Measurements from ENCODE around the gene EEF1AKMT3.

Gene EEF1AKMT3

DNA sequence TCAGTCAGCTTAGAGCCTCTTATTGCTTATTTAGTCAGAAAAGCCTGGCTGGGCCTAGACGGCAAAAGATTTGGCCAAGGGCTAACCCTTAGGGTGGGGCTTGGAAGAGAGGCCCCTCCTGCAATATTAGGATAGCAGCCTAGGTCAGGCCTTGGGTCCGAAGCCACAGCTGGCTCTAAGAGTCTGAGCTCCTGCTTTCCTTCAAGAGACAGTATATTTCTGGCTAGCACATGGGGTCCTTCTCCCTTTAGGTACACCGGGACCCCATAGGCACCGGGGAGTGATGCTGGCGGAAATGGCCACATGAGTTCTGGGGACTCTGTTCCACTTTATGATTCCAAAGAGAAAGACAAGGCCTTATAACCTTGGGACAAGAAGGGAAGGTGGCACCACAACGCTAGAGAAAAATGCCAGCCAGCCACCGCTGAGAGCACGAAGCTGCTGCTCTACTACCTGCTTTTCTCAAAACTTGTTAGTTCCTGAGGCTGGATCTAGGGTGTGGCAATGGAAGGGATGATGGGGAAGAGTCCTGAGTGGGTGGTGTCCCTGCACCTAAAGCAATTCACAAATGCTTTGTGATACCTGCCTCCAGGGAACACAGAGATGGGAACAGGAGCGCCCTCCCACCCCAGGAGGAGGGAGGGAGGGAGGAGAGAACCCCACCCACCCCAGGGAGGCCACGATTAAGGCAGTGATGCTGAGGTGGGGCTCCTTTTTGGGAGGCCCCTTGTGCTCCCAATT is 49.2 kb downstream of the EEF1AKMT3 start:
- no peak for DNase-seq

DNA sequence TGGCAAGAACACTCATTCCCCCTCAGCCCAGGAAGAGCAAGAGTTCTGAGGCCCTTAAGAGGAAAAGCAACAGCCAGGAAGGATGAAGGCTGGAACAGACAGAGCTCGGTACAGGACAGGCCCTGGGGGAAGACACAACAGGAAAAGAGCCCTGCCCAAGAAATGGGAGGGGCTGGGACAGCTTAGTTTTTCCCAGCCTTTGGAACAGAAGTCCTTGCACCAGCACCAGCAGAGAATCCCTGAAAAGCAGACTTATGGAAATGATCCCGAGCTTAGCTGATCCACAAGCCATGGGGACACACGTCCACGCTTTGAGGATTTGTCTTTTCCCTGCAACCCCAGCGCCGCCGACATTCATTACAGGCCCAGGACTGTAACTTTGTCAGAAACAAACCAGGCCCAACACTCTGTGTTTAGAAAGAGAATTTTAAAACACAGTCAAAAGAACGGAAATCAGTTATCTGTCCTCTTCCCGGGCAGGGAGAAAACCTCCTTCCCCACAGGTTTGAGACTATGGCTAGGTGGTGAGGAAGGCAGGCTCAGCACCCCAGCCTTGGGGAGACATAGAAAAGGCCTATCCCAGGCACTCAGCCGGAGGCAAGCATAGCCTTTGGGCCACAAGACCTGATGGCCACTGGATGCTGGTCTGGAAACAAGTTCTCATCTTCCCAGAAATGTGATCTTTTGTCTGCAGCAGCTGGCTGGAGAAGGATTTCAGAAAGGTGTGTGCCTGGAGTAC is 50.1 kb downstream of the EEF1AKMT3 start:
- no peak for DNase-seq

DNA sequence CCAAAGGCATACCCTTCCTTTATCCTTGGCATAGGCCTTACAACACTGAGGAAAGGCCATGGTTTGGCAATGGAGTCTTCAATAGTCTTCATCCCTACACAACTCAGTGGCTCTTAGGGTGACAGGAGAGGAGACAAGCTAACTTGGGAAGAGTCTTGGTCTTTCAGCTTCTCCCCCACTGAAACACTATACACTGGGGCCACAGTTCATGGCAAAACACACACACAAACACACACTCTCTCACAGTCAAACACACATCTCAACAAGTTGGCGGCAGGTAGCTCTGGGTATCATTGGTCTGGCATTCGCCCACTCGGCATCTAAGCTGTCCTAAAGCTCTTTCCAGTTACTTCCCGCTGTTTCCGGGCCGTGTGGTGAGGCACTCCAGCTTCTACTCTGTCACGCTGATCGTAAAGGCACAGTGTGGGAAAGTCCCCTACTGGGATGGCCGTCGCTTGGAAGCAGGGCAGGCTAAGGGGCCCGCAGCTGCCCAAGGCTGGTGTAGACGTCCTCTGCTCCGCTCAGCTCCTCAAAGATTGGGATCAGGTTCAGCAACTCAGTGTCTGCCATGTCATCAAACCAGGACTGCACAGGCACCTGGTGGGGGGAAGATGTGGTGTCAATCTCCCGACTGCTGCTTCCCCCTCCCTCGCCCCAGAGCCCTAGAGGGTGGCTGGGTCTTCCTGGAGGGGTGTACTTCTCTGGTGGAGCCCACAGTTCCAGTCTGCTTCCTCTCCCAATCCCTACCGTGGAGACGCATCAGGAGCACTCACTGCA is 50.9 kb downstream of the EEF1AKMT3 start:
- no peak for DNase-seq

DNA sequence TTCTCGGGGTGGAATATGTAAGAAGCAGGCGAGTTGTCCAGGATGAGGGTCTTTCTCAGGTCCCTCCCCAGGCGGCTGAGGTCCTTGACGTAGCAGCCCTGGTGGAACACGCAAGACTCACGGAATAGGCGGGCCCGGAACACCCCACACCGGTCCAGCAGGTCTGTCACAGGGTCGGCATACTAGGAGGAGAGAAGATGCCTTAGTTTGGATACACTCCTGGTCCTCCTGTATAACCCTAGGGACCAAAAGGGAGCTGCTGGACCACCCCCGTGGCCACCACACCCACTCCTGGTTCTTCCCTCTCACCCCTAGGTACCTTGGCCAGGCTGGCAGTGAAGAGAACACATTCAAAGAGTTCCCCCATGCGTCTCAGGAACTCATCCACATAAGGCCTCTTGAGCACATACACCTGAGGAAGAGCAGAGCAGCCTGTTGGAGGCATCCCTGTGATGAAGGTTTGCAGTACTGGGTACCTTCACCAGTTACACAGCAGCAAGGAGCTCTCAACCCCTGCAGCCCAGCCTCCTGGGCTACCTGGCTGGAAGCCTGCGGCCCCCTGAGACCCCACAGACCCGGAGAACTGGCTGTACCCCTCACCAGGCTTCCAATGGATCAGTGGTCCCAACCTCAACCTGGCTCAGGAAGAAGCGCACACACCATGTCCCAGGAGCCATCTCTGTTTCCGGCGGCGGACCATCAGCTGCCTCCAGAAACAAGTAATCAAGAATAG is 51.7 kb downstream of the EEF1AKMT3 start:
- no peak for DNase-seq

DNA sequence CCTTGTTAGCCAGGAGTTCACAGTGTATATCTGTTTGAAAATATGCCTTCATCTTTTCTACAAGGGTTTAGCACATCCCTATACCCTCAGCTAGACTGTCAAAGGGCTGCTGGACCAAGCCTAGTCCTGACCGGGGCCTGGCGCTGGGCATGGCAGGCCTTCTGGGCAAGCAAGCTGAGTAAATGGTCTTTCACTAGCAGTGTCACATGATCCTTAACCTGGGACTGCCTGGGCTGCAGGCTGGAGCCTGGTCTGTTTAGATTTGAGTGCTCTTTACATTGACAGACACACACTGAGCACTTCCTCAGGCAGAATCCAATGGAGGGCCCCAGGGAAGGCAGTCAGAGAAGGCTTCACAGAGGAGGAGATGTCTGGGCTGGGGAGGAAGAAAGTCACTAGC is 53.0 kb downstream of the EEF1AKMT3 start:
- no peak for DNase-seq

DNA sequence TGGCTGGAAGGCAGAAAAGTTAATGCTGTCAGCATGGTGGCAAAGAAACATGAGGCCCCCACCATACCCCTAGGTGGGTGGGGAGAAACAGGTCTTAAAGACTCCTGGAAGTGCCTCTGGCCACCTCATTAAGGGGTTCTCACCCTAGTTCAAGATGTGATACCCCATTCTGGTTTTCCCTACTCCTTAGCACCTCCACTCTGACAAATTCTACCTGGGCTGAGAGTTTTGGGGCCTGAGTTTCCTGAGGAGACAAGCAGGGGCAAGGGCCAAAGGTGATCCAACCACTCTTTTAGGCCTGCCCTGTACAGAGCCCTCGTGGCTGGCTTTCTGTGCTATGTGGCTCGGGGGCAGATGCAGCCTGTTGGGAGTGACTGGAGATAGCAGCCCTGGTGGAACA is 54.0 kb downstream of the EEF1AKMT3 start:
- DNase-seq: no peak

DNA sequence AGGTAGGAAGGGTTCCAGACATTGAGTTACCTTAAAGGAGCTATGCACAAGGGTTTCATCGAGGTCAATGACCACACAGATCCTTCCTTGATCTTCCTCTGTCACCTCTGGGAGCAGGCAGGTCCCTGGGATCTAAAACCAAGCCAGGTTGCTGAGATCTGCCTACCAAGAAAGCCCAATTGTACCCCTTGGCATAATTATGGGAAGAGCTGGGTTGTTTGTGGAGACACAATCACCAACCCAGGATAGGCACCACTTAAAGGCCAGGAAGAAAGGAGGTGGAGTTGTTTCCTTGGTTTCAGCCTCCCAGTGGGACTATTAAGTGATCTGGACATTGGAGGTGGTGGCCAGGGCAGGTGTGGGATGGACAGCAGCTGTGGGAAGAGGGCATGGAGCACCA is 54.6 kb downstream of the EEF1AKMT3 start:
- no peak for DNase-seq

DNA sequence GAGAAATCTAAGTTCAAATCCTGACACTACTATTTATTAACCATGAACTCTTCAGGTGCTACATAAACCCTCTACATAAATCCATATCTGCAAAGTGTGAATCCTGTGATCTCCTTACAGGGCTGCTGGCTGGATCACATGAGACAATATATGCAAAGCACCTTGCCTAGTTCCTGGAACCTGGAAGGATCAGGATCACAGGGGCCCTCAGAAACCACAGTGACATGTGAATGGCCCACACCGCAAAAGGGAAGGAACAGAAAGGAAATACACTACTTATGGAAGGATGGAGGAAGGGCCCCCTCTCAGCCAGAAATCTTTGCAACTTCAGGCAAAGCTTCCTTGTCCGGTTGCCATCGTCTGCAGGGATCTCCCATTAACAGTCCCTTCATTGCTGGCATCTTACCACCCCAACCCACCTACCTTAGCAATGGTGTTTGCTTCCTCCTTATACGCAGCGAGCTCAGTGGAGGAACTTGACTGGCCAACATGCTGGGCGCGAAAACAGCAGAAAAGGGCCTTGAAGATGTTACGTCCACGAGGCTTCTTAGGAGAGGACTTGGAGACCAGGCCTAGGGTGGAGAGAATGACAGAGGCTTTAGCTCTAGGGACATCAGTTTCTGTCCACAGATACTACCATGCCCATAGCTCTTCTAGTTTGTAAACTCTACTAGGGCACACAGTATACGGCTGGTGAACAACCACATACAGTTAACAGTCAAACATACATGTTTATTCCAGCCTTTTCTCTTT is 56.8 kb downstream of the EEF1AKMT3 start:
- DNase-seq: no peak

DNA sequence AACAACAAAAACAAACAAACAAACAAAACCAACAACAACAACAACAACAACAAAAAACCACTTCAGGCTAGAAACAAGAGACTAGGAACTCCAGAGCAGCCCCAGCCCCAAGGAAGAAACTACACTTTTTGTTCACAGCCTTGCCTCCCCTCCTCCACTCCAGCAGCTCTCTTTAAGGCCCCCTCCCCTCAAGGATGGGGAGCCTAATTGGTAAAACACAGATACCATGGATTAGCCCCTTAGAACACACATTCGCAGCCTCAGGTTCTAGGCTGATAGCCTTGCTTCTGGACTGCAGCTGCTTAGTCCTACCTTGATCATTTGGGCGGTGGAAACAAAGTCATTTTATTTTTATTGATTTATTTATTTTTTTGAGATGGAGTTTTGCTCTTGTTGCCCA is 58.0 kb downstream of the EEF1AKMT3 start:
- DNase-seq: no peak
